ENCODE measurements around the gene CEP78. TPM values are rescaled to one million over a fixed set of nuclear protein-coding genes. Genes with fewer than 3 reads are reported as not detected.
A peak's percentile ranks its signal among the peaks of the same experiment; 100 is the strongest.

Gene CEP78, protein sequence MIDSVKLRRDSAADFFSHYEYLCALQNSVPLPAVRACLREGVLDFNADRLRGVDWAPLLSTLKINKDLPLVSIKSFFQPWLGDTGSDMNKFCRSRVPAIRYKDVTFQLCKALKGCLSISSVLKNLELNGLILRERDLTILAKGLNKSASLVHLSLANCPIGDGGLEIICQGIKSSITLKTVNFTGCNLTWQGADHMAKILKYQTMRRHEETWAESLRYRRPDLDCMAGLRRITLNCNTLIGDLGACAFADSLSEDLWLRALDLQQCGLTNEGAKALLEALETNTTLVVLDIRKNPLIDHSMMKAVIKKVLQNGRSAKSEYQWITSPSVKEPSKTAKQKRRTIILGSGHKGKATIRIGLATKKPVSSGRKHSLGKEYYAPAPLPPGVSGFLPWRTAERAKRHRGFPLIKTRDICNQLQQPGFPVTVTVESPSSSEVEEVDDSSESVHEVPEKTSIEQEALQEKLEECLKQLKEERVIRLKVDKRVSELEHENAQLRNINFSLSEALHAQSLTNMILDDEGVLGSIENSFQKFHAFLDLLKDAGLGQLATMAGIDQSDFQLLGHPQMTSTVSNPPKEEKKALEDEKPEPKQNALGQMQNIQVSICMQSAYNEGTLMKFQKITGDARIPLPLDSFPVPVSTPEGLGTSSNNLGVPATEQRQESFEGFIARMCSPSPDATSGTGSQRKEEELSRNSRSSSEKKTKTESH
- 10 to 100 TPM; 37.9 to 44.1 TPM for total RNA-seq
- 29.4 TPM for polyA plus RNA-seq

DNA sequence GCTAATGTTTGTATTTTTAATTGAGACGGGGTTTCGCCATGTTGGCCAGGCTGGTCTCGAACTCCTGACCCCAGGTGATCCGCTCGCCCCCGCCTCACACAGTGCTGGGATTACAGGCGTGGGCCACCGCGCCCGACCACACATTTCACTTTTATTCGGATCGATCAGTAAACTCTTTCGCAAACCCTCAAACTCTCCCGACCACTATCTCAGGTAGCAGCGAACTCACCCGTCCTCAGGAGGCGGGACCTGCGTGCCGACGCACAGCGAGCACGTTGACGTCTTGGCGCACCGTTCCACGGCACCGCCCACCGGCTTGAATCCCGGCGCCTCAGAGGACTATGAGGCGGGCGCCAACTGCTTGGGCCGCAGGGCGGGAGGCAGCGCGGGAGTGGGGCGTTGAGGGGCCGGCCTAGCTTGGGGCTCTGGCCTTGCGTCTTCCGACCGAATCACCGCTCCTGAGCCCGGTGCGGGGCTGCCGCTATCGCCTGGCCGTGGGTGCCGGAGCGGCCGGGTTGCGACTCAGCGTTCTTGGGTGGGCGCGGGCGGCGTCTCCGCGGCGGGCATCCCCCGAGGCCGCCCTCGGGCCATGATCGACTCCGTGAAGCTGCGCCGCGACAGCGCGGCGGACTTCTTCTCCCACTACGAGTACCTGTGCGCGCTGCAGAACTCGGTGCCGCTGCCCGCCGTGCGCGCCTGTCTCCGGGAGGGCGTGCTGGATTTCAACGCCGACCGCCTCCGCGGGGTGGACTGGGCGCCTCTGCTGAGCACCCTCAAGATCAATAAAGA lies at the start of gene CEP78:
CEP78 (plus strand) TSS at position 314 of the 789 bp plus-strand sequence; CDS start at position 590, 276 bp downstream.
- Histone ChIP-seq H3K36me3 (ENCODE audit: insufficient read depth, low read length) (no peaks in the 10 kb centered on the region), H3K27ac (ENCODE audit: low read depth, low read length) (peak within 1 kb of the TSS; percentile 84), H3K4me3 (ENCODE audit: low read length) (peak within 1 kb of the TSS; percentile 88), H3K4me1 (ENCODE audit: insufficient read depth, low read length) (peaks cover 34% of the 10 kb centered on the region), H3K27me3 (ENCODE audit: insufficient read depth, low read length, poor library complexity, severe bottlenecking) (no peaks in the 10 kb centered on the region), H3K9me3 (ENCODE audit: low read length) (no peaks in the 10 kb centered on the region)
- Mint-ChIP-seq H3K4me1 (peaks cover 37 to 46% (median 43%) of the 10 kb centered on the region in 3 donors), H3K36me3 (peaks cover 4 to 18% (median 8%) of the 10 kb centered on the region in 3 donors), H3K9me3 (no peaks in the 10 kb centered on the region), H3K4me3 (peak within 1 kb of the TSS in 2 of 7 donors; percentile 85 to 97), H3K27ac (peak within 1 kb of the TSS in 7 of 8 donors; percentile 91 to 98 (median 96)), H3K27me3 (peaks cover 0 to 2% of the 10 kb centered on the region in 2 donors)
- ChIA-PET POLR2A (interaction anchor here (0.6 to 1.2 kb wide), 4 partner anchors 61 to 232 kb away, joined by 3 to 6 read pairs (median 3); partner anchors contain the start of gene PSAT1), CTCF (interaction anchor here (0.6 to 1.3 kb wide), 4 partner anchors 14 to 259 kb away, joined by 3 to 5 read pairs (median 3); partner anchors contain the start of gene PSAT1)
- DNase-seq = peak; percentile 78 to 89 (median 83)

DNA sequence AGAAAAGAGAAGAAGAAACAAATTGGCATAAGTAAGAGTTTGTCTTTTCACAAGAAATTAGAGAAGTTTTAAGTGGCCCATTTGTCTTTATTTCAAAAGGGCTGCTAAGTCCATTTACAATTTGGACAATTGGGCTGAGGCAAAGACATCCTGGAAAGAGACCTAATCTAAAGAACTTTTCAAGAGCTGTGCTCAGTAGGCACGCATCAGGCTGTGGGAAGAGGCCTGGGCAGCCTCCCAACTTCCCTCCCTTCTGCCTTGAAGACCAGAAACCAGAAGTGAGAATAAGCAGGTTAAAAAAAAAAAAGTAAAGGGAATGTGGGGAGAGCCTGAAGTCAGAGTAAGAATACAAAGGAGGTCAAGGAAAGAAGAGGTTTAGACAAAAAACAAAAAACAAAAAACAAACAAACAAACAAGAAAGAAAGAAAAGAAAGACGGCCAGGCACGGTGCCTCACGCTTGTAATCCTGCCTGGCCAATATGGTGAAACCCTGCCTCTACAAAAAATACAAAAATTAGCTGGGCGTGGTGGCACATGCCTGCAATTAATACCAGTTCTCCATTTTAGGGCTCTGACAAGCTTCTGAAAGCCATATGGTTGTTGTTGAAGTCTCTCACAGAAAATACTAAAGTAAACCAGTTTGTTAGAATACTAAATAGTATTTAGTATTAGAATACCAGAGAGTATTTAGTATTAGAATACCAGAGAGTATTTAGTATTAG lies 48.0 kb upstream of the CEP78 start:
- Mint-ChIP-seq H3K27ac (peak overlapping the region in 1 of 8 donors; percentile 47), H3K36me3 (peaks cover 0 to 19% (median 0%) of the 10 kb centered on the region in 3 donors), H3K4me3 (no peak overlapping the region), H3K9me3 (no peaks in the 10 kb centered on the region), H3K27me3 (peaks cover 2% of the 10 kb centered on the region in 2 donors), H3K4me1 (peaks cover 0 to 5% (median 0%) of the 10 kb centered on the region in 3 donors)
- H3K36me3 ChIP-seq (ENCODE audit: insufficient read depth, low read length) = no peaks in the 10 kb centered on the region
- H3K9me3 ChIP-seq (ENCODE audit: low read length) = no peaks in the 10 kb centered on the region
- no peak overlapping the region for H3K4me3 ChIP-seq (ENCODE audit: low read length)
- H3K27ac ChIP-seq (ENCODE audit: low read depth, low read length) = no peak overlapping the region
- no peaks in the 10 kb centered on the region for H3K4me1 ChIP-seq (ENCODE audit: insufficient read depth, low read length)
- no peaks in the 10 kb centered on the region for H3K27me3 ChIP-seq (ENCODE audit: insufficient read depth, low read length, poor library complexity, severe bottlenecking)
- ChIA-PET POLR2A (no interaction called here), CTCF (no interaction called here)
- no peak for DNase-seq

DNA sequence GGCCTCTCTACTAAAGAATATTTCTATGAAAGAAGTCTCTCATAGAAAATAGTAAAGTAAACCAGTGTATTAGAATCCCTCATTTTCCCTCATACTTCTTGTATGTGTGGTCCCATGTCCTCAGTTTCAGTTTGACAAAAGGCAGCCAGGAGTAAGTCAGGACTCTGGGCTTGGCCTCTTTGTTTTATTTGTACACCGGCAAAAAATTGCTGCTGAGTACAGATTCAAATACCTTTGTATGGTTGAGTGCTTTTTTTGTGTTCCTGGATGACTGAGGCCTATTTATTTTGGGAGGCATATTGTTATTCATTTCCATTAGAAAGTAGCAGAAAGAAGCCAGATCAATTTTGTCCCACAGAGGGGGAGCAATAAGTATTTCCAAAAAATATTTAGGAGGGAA lies 47.3 kb upstream of the CEP78 start:
- DNase-seq = no peak
- Histone ChIP-seq H3K36me3 (ENCODE audit: insufficient read depth, low read length) (no peaks in the 10 kb centered on the region), H3K4me3 (ENCODE audit: low read length) (no peak overlapping the region), H3K27ac (ENCODE audit: low read depth, low read length) (no peak overlapping the region), H3K4me1 (ENCODE audit: insufficient read depth, low read length) (no peaks in the 10 kb centered on the region), H3K27me3 (ENCODE audit: insufficient read depth, low read length, poor library complexity, severe bottlenecking) (no peaks in the 10 kb centered on the region), H3K9me3 (ENCODE audit: low read length) (no peaks in the 10 kb centered on the region)
- ChIA-PET CTCF (no interaction called here), POLR2A (no interaction called here)
- Mint-ChIP-seq H3K4me3 (no peak overlapping the region), H3K36me3 (peaks cover 0 to 19% (median 0%) of the 10 kb centered on the region in 3 donors), H3K27me3 (peaks cover 0 to 2% of the 10 kb centered on the region in 2 donors), H3K9me3 (no peaks in the 10 kb centered on the region), H3K4me1 (peaks cover 0 to 5% (median 0%) of the 10 kb centered on the region in 3 donors), H3K27ac (no peak overlapping the region)

DNA sequence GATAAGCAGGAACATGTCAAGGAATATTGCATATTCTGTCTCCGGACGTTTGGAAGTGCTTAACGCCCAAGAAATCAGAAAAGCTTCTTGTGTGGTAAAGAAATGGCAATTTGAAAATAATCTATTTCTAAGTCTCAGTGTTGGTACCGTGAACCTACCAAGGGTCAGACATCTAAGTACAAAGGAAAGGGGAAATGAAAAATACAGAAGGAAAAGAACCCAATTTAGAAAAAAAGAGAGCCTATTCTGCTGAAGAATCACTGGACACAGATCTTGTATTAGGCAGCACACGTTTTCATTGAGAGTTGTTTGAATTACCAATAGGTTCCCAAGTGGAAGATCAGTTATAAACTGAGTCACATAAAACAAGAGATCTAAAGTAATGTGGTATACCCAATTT lies 46.9 kb upstream of the CEP78 start:
- no peaks in the 10 kb centered on the region for H3K4me1 ChIP-seq (ENCODE audit: insufficient read depth, low read length)
- Mint-ChIP-seq H3K4me3 (no peak overlapping the region), H3K9me3 (peaks cover 0 to under 1% (median 0%) of the 10 kb centered on the region in 5 donors), H3K4me1 (peaks cover 0 to 6% (median 0%) of the 10 kb centered on the region in 3 donors), H3K27me3 (peaks cover 0 to 2% of the 10 kb centered on the region in 2 donors), H3K36me3 (peaks cover 0 to 19% (median 0%) of the 10 kb centered on the region in 3 donors), H3K27ac (no peak overlapping the region)
- H3K36me3 ChIP-seq (ENCODE audit: insufficient read depth, low read length) = no peaks in the 10 kb centered on the region
- no peak overlapping the region for H3K27ac ChIP-seq (ENCODE audit: low read depth, low read length)
- ChIA-PET CTCF (no interaction called here), POLR2A (no interaction called here)
- no peak overlapping the region for H3K4me3 ChIP-seq (ENCODE audit: low read length)
- no peak for DNase-seq
- no peaks in the 10 kb centered on the region for H3K27me3 ChIP-seq (ENCODE audit: insufficient read depth, low read length, poor library complexity, severe bottlenecking)
- no peaks in the 10 kb centered on the region for H3K9me3 ChIP-seq (ENCODE audit: low read length)

DNA sequence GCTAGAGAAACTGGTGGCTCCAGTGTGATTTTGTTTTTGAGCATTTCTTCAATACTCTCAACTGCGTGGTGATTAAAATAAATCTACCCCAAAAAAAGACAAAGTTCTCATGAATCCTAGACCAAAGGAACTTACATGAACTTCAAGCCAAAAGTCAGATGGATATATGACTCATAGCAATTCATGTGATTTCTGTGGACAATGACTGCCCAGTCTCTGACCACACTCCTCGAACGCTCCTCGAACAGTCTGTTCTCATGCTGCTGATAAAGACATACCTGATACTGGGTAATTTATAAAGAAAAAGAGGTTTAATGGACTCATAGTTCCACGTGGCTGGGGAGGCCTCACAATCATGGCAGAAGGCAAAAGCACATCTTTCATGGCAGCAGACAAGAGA lies 46.4 kb upstream of the CEP78 start:
- peaks cover 0 to 2% of the 10 kb centered on the region in 2 donors for H3K27me3 Mint-ChIP-seq
- H3K4me1 Mint-ChIP-seq = peaks cover 0 to 9% (median 4%) of the 10 kb centered on the region in 3 donors
- peaks cover 0 to 4% (median 0%) of the 10 kb centered on the region in 5 donors for H3K9me3 Mint-ChIP-seq
- POLR2A ChIA-PET = no interaction called here
- H3K36me3 Mint-ChIP-seq = peaks cover 0 to 21% (median 2%) of the 10 kb centered on the region in 3 donors
- Histone ChIP-seq H3K36me3 (ENCODE audit: insufficient read depth, low read length) (no peaks in the 10 kb centered on the region), H3K27me3 (ENCODE audit: insufficient read depth, low read length, poor library complexity, severe bottlenecking) (no peaks in the 10 kb centered on the region), H3K9me3 (ENCODE audit: low read length) (no peaks in the 10 kb centered on the region), H3K4me1 (ENCODE audit: insufficient read depth, low read length) (no peaks in the 10 kb centered on the region), H3K4me3 (ENCODE audit: low read length) (no peak overlapping the region), H3K27ac (ENCODE audit: low read depth, low read length) (no peak overlapping the region)
- no peak for DNase-seq
- H3K4me3 Mint-ChIP-seq = no peak overlapping the region
- CTCF ChIA-PET = no interaction called here
- no peak overlapping the region for H3K27ac Mint-ChIP-seq

DNA sequence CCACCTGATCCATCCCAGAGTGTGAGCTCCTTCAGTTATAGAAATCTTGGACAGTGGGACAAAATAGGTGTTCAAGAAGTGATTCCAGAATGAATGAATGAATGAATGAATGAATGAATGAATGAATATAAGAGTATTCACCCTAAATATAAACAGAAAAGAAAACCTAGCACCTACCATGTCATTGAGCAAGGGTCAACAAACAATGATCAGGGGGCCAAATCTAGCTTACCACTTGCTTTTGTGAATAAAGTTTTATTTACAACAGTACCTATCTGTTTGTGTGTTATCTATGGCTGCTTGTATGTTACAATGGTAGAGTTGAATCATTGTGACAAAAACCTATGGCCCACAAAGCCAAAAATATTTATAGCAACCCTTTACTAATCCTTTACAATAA lies 43.9 kb upstream of the CEP78 start:
- Histone ChIP-seq H3K4me1 (ENCODE audit: insufficient read depth, low read length) (no peaks in the 10 kb centered on the region), H3K9me3 (ENCODE audit: low read length) (no peaks in the 10 kb centered on the region), H3K4me3 (ENCODE audit: low read length) (no peak overlapping the region), H3K36me3 (ENCODE audit: insufficient read depth, low read length) (no peaks in the 10 kb centered on the region), H3K27ac (ENCODE audit: low read depth, low read length) (no peak overlapping the region), H3K27me3 (ENCODE audit: insufficient read depth, low read length, poor library complexity, severe bottlenecking) (no peaks in the 10 kb centered on the region)
- ChIA-PET POLR2A (no interaction called here), CTCF (interaction anchor here (1.2 to 1.6 kb wide), 3 partner anchors 9 to 19 kb away, joined by 3 to 5 read pairs (median 3); no protein-coding TSS in a partner anchor)
- peaks cover 0 to 21% (median 8%) of the 10 kb centered on the region in 3 donors for H3K36me3 Mint-ChIP-seq
- no peak overlapping the region for H3K4me3 Mint-ChIP-seq
- H3K27ac Mint-ChIP-seq = no peak overlapping the region
- peaks cover 0 to 15% (median 5%) of the 10 kb centered on the region in 3 donors for H3K4me1 Mint-ChIP-seq
- no peak for DNase-seq
- H3K9me3 Mint-ChIP-seq = peaks cover 0 to 4% (median 0%) of the 10 kb centered on the region in 5 donors
- peaks cover 0 to 2% of the 10 kb centered on the region in 2 donors for H3K27me3 Mint-ChIP-seq

DNA sequence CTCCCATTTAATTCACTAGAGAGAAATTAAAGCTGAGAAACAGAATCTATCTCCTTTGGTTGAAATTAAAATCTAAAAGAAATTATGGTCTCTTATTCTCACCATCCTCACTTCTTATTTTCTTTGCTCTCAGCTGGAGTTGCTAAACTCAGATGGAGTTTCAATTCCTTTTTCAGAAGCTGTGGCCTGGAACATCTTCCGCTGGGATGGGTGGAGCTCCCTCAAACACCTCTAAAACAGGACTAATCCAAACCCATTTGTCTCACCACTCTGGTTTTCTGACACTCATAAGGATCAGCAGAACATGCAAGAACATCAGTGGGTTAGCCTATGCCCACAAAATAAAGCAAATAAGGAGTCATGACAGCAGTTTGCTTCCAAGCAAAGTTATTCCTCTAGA lies 39.6 kb upstream of the CEP78 start:
- peaks cover 12 to 37% (median 14%) of the 10 kb centered on the region in 3 donors for H3K36me3 Mint-ChIP-seq
- Histone ChIP-seq H3K27me3 (ENCODE audit: insufficient read depth, low read length, poor library complexity, severe bottlenecking) (no peaks in the 10 kb centered on the region), H3K4me3 (ENCODE audit: low read length) (no peak overlapping the region), H3K9me3 (ENCODE audit: low read length) (peaks cover 5% of the 10 kb centered on the region), H3K4me1 (ENCODE audit: insufficient read depth, low read length) (peaks cover 16% of the 10 kb centered on the region), H3K36me3 (ENCODE audit: insufficient read depth, low read length) (no peaks in the 10 kb centered on the region), H3K27ac (ENCODE audit: low read depth, low read length) (no peak overlapping the region)
- ChIA-PET POLR2A (no interaction called here), CTCF (no interaction called here)
- no peak overlapping the region for H3K4me3 Mint-ChIP-seq
- H3K9me3 Mint-ChIP-seq = peaks cover 6 to 28% (median 17%) of the 10 kb centered on the region in 5 donors
- H3K4me1 Mint-ChIP-seq = peaks cover 15 to 31% (median 22%) of the 10 kb centered on the region in 3 donors
- no peaks in the 10 kb centered on the region for H3K27me3 Mint-ChIP-seq
- DNase-seq = no peak
- H3K27ac Mint-ChIP-seq = peak overlapping the region in 2 of 8 donors; percentile 0 to 21
